KMS-11 (cell line): Measurements from ENCODE around the gene TBC1D2B.

Experiments
- H2AFZ ChIP-seq: fragments of 200-600 bp; sonication (generic); 2 replicates; pipeline ENCODE4 v1.6.1; 2016; ENCODE audit warnings: antibody characterized with exemption, mixed run types, low read depth
- H3K27ac ChIP-seq: fragments of 200-600 bp; sonication (generic); 2 replicates; pipeline ENCODE4 v1.6.1; 2016; ENCODE audit warnings: mild to moderate bottlenecking, mixed run types
- H3K27me3 ChIP-seq: fragments of 200-600 bp; sonication (generic); 2 replicates; pipeline ENCODE4 v1.6.1; 2017; ENCODE audit warnings: mild to moderate bottlenecking, low read depth, mixed run types, moderate library complexity; ENCODE audit not compliant: insufficient read depth
- H3K36me3 ChIP-seq: fragments of 200-600 bp; sonication (generic); 2 replicates; pipeline ENCODE4 v1.6.1; 2017; ENCODE audit warnings: mild to moderate bottlenecking, mixed run types; ENCODE audit not compliant: insufficient read depth
- H3K4me1 ChIP-seq: fragments of 200-600 bp; sonication (generic); 2 replicates; pipeline ENCODE4 v1.6.1; 2016; ENCODE audit warnings: mild to moderate bottlenecking, low read depth, mixed run types; ENCODE audit not compliant: poor library complexity, severe bottlenecking
- H3K4me2 ChIP-seq: fragments of 200-600 bp; sonication (generic); 2 replicates; pipeline ENCODE4 v1.7.0; 2016; ENCODE audit warnings: mild to moderate bottlenecking, mixed run types
- H3K4me3 ChIP-seq: fragments of 200-600 bp; sonication (generic); IDR thresholded peaks from 2 replicates; pipeline ENCODE4 v1.6.1; 2017; ENCODE audit warnings: low read depth, low read length, mixed read lengths; ENCODE audit not compliant: insufficient read depth
- H3K79me2 ChIP-seq: fragments of 200-600 bp; sonication (generic); 2 replicates; pipeline ENCODE4 v1.6.1; 2016; ENCODE audit warnings: low read depth, mixed run types; ENCODE audit not compliant: insufficient read depth
- H3K9ac ChIP-seq: fragments of 200-600 bp; sonication (generic); 2 replicates; pipeline ENCODE4 v1.6.1; 2016; ENCODE audit warnings: mild to moderate bottlenecking, mixed run types
- H4K20me1 ChIP-seq: fragments of 200-600 bp; sonication (generic); 2 replicates; pipeline ENCODE4 v1.6.1; 2016; ENCODE audit warnings: mild to moderate bottlenecking, mixed run types; ENCODE audit not compliant: insufficient read depth
- CTCF ChIP-seq: fragments of 200-600 bp; sonication (generic); conservative IDR thresholded peaks from 2 replicates; pipeline ENCODE4 v1.6.1; 2017; ENCODE audit warnings: low read depth, mild to moderate bottlenecking, antibody characterized with exemption, low read length, moderate library complexity, mixed read lengths

TBC1D2B gene

GRCh38 chr15:78046796-78047341, 30.6 kb downstream of the TBC1D2B start:
- TF ChIP-seq CTCF = no peak
- Histone ChIP-seq H2AFZ (no peak overlapping the region), H3K79me2 (no peaks in the 10 kb centered on the region), H4K20me1 (no peaks in the 10 kb centered on the region), H3K9ac (no peak overlapping the region), H3K4me1 (peaks cover 88% of the 10 kb centered on the region), H3K27me3 (no peaks in the 10 kb centered on the region), H3K27ac (peak overlapping the region; percentile 37; the same call in 1 of the 2 replicates), H3K36me3 (no peaks in the 10 kb centered on the region), H3K4me3 (no peak overlapping the region), H3K4me2 (peak overlapping the region; percentile 98; the same call in 1 of the 2 replicates)

- Histone ChIP-seq H2AFZ (no peak overlapping the region), H3K27me3 (no peaks in the 10 kb centered on the region), H4K20me1 (no peaks in the 10 kb centered on the region), H3K27ac (peak overlapping the region; percentile 75), H3K79me2 (no peaks in the 10 kb centered on the region), H3K36me3 (no peaks in the 10 kb centered on the region), H3K4me1 (peaks cover 71% of the 10 kb centered on the region), H3K4me2 (peak overlapping the region; percentile 98), H3K9ac (no peak overlapping the region), H3K4me3 (no peak overlapping the region)
- TF ChIP-seq CTCF = no peak
These were observed 32.3 kb downstream of the TBC1D2B start for GRCh38 chr15:78045189-78045588.

- H4K20me1 ChIP-seq = no peaks in the 10 kb centered on the region
- no peaks in the 10 kb centered on the region for H3K79me2 ChIP-seq
- peak overlapping the region; percentile 98 for H3K4me2 ChIP-seq
- no peak overlapping the region for H3K4me3 ChIP-seq
- peak overlapping the region; percentile 24; the same call in 1 of the 2 replicates for H2AFZ ChIP-seq
- no peak for TF ChIP-seq CTCF
- H3K9ac ChIP-seq = no peak overlapping the region
- H3K27ac ChIP-seq = peak overlapping the region; percentile 75
- no peaks in the 10 kb centered on the region for H3K36me3 ChIP-seq
- no peaks in the 10 kb centered on the region for H3K27me3 ChIP-seq
- H3K4me1 ChIP-seq = peaks cover 65% of the 10 kb centered on the region
These were observed 32.9 kb downstream of the TBC1D2B start for GRCh38 chr15:78044407-78045155.

- no peak for TF ChIP-seq CTCF
- no peak overlapping the region for H3K4me3 ChIP-seq
- H3K9ac ChIP-seq = no peak overlapping the region
- H3K27me3 ChIP-seq = no peaks in the 10 kb centered on the region
- H4K20me1 ChIP-seq = no peaks in the 10 kb centered on the region
- no peak overlapping the region for H2AFZ ChIP-seq
- no peaks in the 10 kb centered on the region for H3K79me2 ChIP-seq
- no peaks in the 10 kb centered on the region for H3K36me3 ChIP-seq
- no peak overlapping the region for H3K4me2 ChIP-seq
- peaks cover 54% of the 10 kb centered on the region for H3K4me1 ChIP-seq
- no peak overlapping the region for H3K27ac ChIP-seq
These were observed 35.6 kb downstream of the TBC1D2B start for GRCh38 chr15:78041946-78042345.
